ENCODE results near the gene DNAH17. TPM values are rescaled to one million over a fixed set of nuclear protein-coding genes. Genes with fewer than 3 reads are reported as not detected.

Gene DNAH17
- polyA plus RNA-seq, 2 donors, result 0.02 to 0.11 TPM

DNA sequence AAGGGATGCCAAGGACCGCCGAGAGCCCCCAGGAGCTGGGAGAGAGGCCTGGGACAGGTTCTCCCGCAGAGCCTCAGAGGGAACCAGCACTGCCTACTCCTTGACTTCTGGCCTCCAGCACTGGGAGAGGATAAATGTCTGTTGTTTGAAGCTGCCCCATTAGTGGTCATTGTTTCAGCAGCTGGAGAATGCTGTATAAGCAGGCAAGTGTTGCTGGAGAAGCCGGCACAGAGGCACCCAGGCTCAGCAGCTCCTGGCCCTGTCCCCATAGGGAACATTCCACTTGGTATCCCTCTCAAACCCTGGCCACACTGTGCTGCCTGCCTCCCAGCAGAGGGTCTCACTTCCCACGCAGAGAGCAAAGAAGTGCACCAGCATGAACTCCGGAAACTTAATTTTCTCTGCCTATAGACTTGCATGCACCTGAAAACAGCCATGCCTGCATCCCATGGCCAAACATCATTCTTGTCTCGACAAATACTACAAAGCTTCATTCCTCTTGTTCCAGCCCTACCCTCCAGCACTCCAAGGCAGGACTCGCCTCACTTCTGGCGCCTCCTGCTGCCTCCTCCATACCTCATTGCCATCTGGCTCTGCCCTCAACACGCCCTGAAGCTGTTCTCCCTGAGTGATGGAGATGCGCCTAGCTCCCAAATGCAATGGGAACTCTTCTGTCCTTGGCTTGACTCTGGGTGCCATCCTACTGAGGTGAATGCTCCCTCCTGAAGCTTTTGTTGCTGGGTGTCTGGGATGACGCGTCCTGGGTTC is 88.1 kb downstream of the DNAH17 start:
- H3K4me1 ChIP-seq (ENCODE audit: control insufficient read depth in 2 of 2, insufficient read depth in 2 of 2, low read length in 1 of 2), result no peaks in the 10 kb centered on the region
- H3K9me3 ChIP-seq (ENCODE audit: control insufficient read depth in 2 of 2, insufficient read depth in 1 of 2, low read depth in 1 of 2, low read length in 1 of 2), result no peaks in the 10 kb centered on the region
- no peak overlapping the region for H3K4me3 ChIP-seq (ENCODE audit: low read depth in 1 of 2, low read length in 2 of 2)
- H3K27ac ChIP-seq (ENCODE audit: low read depth in 2 of 2, low read length in 1 of 2), result no peak overlapping the region
- H3K27me3 ChIP-seq (ENCODE audit: control insufficient read depth in 1 of 2, insufficient read depth in 2 of 2, low read length in 2 of 2), result no peaks in the 10 kb centered on the region
- 55 to 70% methylated on average over 13 of the region's 13 CpGs for WGBS, 2 donors
- no peaks in the 10 kb centered on the region for H3K36me3 ChIP-seq (ENCODE audit: control insufficient read depth in 2 of 2, insufficient read depth in 2 of 2, low read length in 1 of 2)

DNA sequence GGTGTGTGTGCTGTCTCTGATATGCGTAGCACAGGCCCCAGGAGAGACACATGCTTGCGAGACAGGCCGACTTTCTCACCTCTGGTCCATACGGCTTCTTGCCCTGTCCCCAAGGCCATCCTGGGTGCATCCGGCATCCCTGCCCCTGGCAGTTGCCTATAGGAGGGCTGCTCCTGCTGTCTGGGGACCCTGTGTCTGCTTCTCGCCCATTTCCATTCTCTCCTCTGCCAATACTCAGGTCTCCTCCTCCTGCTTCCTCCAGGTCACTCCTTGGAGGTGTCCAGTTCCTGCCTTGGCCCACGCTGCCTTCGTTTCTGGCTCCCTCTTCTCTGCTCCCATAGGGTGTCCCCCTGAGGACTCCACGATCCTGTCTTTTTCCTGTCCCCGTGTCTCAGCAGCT is 89.0 kb downstream of the DNAH17 start:
- no peaks in the 10 kb centered on the region for H3K9me3 ChIP-seq (ENCODE audit: control insufficient read depth in 2 of 2, insufficient read depth in 1 of 2, low read depth in 1 of 2, low read length in 1 of 2)
- no peaks in the 10 kb centered on the region for H3K4me1 ChIP-seq (ENCODE audit: control insufficient read depth in 2 of 2, insufficient read depth in 2 of 2, low read length in 1 of 2)
- no peak overlapping the region for H3K27ac ChIP-seq (ENCODE audit: low read depth in 2 of 2, low read length in 1 of 2)
- no peaks in the 10 kb centered on the region for H3K27me3 ChIP-seq (ENCODE audit: control insufficient read depth in 1 of 2, insufficient read depth in 2 of 2, low read length in 2 of 2)
- no peak overlapping the region for H3K4me3 ChIP-seq (ENCODE audit: low read depth in 1 of 2, low read length in 2 of 2)
- WGBS, 2 donors, result 67 to 77% methylated on average over 10 of the region's 10 CpGs
- no peaks in the 10 kb centered on the region for H3K36me3 ChIP-seq (ENCODE audit: control insufficient read depth in 2 of 2, insufficient read depth in 2 of 2, low read length in 1 of 2)

GRCh38 chr17:78486946-78487680 is 90.1 kb downstream of the DNAH17 start:
- H3K9me3 ChIP-seq (ENCODE audit: control insufficient read depth in 2 of 2, insufficient read depth in 1 of 2, low read depth in 1 of 2, low read length in 1 of 2), result no peaks in the 10 kb centered on the region
- no peaks in the 10 kb centered on the region for H3K36me3 ChIP-seq (ENCODE audit: control insufficient read depth in 2 of 2, insufficient read depth in 2 of 2, low read length in 1 of 2)
- 78 to 79% methylated on average over 13 of the region's 13 CpGs for WGBS, 2 donors
- no peak overlapping the region for H3K27ac ChIP-seq (ENCODE audit: low read depth in 2 of 2, low read length in 1 of 2)
- no peaks in the 10 kb centered on the region for H3K4me1 ChIP-seq (ENCODE audit: control insufficient read depth in 2 of 2, insufficient read depth in 2 of 2, low read length in 1 of 2)
- H3K27me3 ChIP-seq (ENCODE audit: control insufficient read depth in 1 of 2, insufficient read depth in 2 of 2, low read length in 2 of 2), result no peaks in the 10 kb centered on the region
- H3K4me3 ChIP-seq (ENCODE audit: low read depth in 1 of 2, low read length in 2 of 2), result no peak overlapping the region

GRCh38 chr17:78486228-78486802 is 90.9 kb downstream of the DNAH17 start:
- Histone ChIP-seq H3K27me3 (ENCODE audit: control insufficient read depth in 1 of 2, insufficient read depth in 2 of 2, low read length in 2 of 2) (no peaks in the 10 kb centered on the region), H3K4me3 (ENCODE audit: low read depth in 1 of 2, low read length in 2 of 2) (no peak overlapping the region), H3K27ac (ENCODE audit: low read depth in 2 of 2, low read length in 1 of 2) (no peak overlapping the region), H3K36me3 (ENCODE audit: control insufficient read depth in 2 of 2, insufficient read depth in 2 of 2, low read length in 1 of 2) (no peaks in the 10 kb centered on the region), H3K9me3 (ENCODE audit: control insufficient read depth in 2 of 2, insufficient read depth in 1 of 2, low read depth in 1 of 2, low read length in 1 of 2) (no peaks in the 10 kb centered on the region), H3K4me1 (ENCODE audit: control insufficient read depth in 2 of 2, insufficient read depth in 2 of 2, low read length in 1 of 2) (no peaks in the 10 kb centered on the region)
- WGBS, 2 donors, result 88 to 91% methylated on average over 24 of the region's 24 CpGs

- Histone ChIP-seq H3K27ac (ENCODE audit: low read depth in 2 of 2, low read length in 1 of 2) (no peak overlapping the region), H3K9me3 (ENCODE audit: control insufficient read depth in 2 of 2, insufficient read depth in 1 of 2, low read depth in 1 of 2, low read length in 1 of 2) (no peaks in the 10 kb centered on the region), H3K4me3 (ENCODE audit: low read depth in 1 of 2, low read length in 2 of 2) (no peak overlapping the region), H3K27me3 (ENCODE audit: control insufficient read depth in 1 of 2, insufficient read depth in 2 of 2, low read length in 2 of 2) (no peaks in the 10 kb centered on the region), H3K36me3 (ENCODE audit: control insufficient read depth in 2 of 2, insufficient read depth in 2 of 2, low read length in 1 of 2) (no peaks in the 10 kb centered on the region), H3K4me1 (ENCODE audit: control insufficient read depth in 2 of 2, insufficient read depth in 2 of 2, low read length in 1 of 2) (no peaks in the 10 kb centered on the region)
- WGBS, 2 donors, result 76 to 80% methylated on average over 32 of the region's 32 CpGs
These were observed 91.7 kb downstream of the DNAH17 start for GRCh38 chr17:78485290-78486168.

DNA sequence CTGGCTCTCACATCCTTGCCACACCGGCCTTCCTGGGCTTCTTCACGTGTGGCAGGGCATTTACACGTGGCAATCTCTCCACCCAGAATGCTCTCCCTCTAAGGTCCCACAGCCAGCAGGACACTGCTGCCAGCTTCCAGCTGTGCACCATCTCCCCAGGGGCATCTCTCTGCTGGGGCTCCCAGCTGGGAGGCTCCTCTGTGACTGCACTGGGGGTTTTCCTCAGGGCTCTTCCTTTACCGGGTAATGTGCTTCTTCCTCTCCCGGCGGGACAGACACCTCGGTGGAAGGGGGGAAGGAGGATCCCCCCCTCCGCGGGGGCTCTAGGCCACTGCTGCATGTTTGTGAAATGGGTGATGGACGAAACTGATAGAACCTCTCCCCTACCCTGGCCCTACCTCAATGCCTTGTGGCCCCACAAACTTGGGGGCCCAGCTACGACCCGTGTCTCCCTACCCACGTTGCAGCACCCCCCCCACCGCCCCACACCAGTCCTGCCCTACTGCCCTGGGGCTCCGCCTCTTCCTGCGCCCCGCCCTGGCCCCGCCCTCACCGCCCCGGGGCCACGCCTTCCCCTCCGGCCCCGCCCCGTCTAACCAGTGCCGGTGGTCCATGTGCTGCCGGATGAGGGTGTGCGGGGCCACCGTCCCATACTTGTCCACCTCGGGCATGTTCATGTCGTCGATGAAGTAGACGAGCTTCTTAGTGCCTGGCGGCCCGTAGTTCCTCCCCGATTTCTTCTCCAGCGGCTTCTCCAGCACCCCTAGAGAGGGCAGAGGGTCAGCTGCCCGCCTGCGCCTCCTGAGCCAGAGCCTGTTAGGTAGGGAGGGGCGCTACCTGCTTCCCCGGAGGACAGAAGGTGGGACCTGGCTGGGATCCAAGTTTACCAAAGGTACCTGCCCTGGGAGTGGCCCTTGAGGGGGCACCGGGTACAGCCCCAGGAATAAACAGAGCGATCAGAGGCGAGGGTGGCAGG is 92.6 kb downstream of the DNAH17 start:
- H3K4me3 ChIP-seq (ENCODE audit: low read depth in 1 of 2, low read length in 2 of 2), result no peak overlapping the region
- H3K9me3 ChIP-seq (ENCODE audit: control insufficient read depth in 2 of 2, insufficient read depth in 1 of 2, low read depth in 1 of 2, low read length in 1 of 2), result no peaks in the 10 kb centered on the region
- H3K4me1 ChIP-seq (ENCODE audit: control insufficient read depth in 2 of 2, insufficient read depth in 2 of 2, low read length in 1 of 2), result no peaks in the 10 kb centered on the region
- WGBS, 2 donors, result 11 to 24% methylated on average over 38 to 43 of the region's 43 CpGs
- H3K27ac ChIP-seq (ENCODE audit: low read depth in 2 of 2, low read length in 1 of 2), result no peak overlapping the region
- no peaks in the 10 kb centered on the region for H3K36me3 ChIP-seq (ENCODE audit: control insufficient read depth in 2 of 2, insufficient read depth in 2 of 2, low read length in 1 of 2)
- no peaks in the 10 kb centered on the region for H3K27me3 ChIP-seq (ENCODE audit: control insufficient read depth in 1 of 2, insufficient read depth in 2 of 2, low read length in 2 of 2)

DNA sequence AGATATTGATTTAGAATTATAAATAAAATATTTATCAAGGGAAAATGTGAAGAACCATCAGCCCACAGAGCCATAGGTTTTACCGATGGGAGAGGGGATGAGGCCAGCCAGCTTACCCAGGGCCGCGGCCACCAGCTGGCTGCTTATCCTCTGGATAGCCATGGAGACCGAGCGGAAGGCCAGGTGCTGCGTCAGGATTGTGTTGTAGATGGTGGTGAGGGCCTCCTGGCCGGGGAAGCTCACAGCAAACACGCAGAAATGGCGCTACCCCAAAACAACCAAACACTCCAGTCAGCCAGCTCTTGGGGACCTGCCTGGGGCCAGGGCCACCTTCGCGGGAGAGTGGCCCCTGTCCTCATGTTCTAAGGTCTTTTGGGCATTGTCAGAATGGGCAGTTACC is 97.8 kb downstream of the DNAH17 start:
- Histone ChIP-seq H3K27me3 (ENCODE audit: control insufficient read depth in 1 of 2, insufficient read depth in 2 of 2, low read length in 2 of 2) (no peaks in the 10 kb centered on the region), H3K4me1 (ENCODE audit: control insufficient read depth in 2 of 2, insufficient read depth in 2 of 2, low read length in 1 of 2) (no peaks in the 10 kb centered on the region), H3K4me3 (ENCODE audit: low read depth in 1 of 2, low read length in 2 of 2) (no peak overlapping the region), H3K36me3 (ENCODE audit: control insufficient read depth in 2 of 2, insufficient read depth in 2 of 2, low read length in 1 of 2) (no peaks in the 10 kb centered on the region), H3K9me3 (ENCODE audit: control insufficient read depth in 2 of 2, insufficient read depth in 1 of 2, low read depth in 1 of 2, low read length in 1 of 2) (peaks cover 0 to 7% of the 10 kb centered on the region in 2 donors), H3K27ac (ENCODE audit: low read depth in 2 of 2, low read length in 1 of 2) (no peak overlapping the region)
- 89 to 92% methylated on average over 11 of the region's 11 CpGs for WGBS, 2 donors

DNA sequence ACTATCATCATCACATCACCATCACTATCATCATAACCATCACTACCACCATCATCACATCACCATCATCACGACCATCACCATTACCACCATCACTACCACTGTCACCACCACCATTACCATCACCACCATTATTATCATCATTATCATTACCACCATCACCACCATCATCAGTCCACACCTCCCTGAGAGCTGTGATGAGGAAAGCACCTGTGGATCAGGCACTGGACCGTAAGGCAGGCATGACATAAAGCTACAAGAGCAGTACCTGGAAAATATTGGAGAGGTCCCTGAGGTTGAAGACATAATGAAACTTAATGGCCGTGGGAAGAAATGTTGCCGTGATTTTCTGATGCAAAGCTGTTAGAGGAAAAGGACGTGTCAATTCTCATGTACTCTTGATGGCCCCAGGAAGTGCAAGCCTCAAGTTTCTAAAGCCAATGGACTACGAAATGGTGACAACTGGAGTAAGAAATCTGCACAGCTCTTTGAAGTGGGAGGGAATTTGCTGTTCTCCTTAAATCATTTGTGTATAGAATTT is 98.4 kb downstream of the DNAH17 start:
- H3K4me3 ChIP-seq (ENCODE audit: low read depth in 1 of 2, low read length in 2 of 2), result no peak overlapping the region
- H3K27ac ChIP-seq (ENCODE audit: low read depth in 2 of 2, low read length in 1 of 2), result no peak overlapping the region
- H3K27me3 ChIP-seq (ENCODE audit: control insufficient read depth in 1 of 2, insufficient read depth in 2 of 2, low read length in 2 of 2), result no peaks in the 10 kb centered on the region
- WGBS, 2 donors, result 92% methylated on average over 6 of the region's 6 CpGs
- no peaks in the 10 kb centered on the region for H3K36me3 ChIP-seq (ENCODE audit: control insufficient read depth in 2 of 2, insufficient read depth in 2 of 2, low read length in 1 of 2)
- peaks cover 0 to 7% of the 10 kb centered on the region in 2 donors for H3K9me3 ChIP-seq (ENCODE audit: control insufficient read depth in 2 of 2, insufficient read depth in 1 of 2, low read depth in 1 of 2, low read length in 1 of 2)
- H3K4me1 ChIP-seq (ENCODE audit: control insufficient read depth in 2 of 2, insufficient read depth in 2 of 2, low read length in 1 of 2), result no peaks in the 10 kb centered on the region

Data from esophagus (tissue), 2 donors.